HG03342 (cell line): ENCODE measurements around the gene MAML2.
"Not testable (repeated sequence)": the region's sequence is repeated elsewhere in the genome, so short reads cannot be mapped to it uniquely, and the experiment has no call there.

Experiments used
- ATAC-seq: cut with Tn5 transposase; IDR thresholded peaks from one replicate; pipeline ENCODE4 v1.9.1; 2021; ENCODE audit warnings: mild to moderate bottlenecking, moderate library complexity; ENCODE audit not compliant: unreplicated experiment

MAML2 gene

GRCh38 chr11:96193745-96194443 is 149.1 kb downstream of the MAML2 start:
- ATAC-seq, result no peak

- ATAC-seq, result no peak
These were observed 151.2 kb downstream of the MAML2 start for GRCh38 chr11:96191752-96192151.

GRCh38 chr11:96189351-96189750 is 153.6 kb downstream of the MAML2 start:
- peak; percentile 39 for ATAC-seq

GRCh38 chr11:96188243-96189006 is 154.6 kb downstream of the MAML2 start:
- no peak for ATAC-seq

- ATAC-seq, result no peak
These were observed 155.2 kb downstream of the MAML2 start for GRCh38 chr11:96187822-96188221.

- ATAC-seq, result no peak
These were observed 156.2 kb downstream of the MAML2 start for GRCh38 chr11:96186806-96187205.

GRCh38 chr11:96185220-96185768 is 157.7 kb downstream of the MAML2 start:
- ATAC-seq, result peak; percentile 68

GRCh38 chr11:96180937-96181336 is 162.1 kb downstream of the MAML2 start:
- ATAC-seq, result not testable (repeated sequence)

- ATAC-seq, result peak; percentile 35
These were observed 162.7 kb downstream of the MAML2 start for GRCh38 chr11:96180341-96180740.

- ATAC-seq, result peak; percentile 43
These were observed 163.1 kb downstream of the MAML2 start for GRCh38 chr11:96179905-96180304.

- ATAC-seq, result no peak
These were observed 164.1 kb downstream of the MAML2 start for GRCh38 chr11:96178887-96179279.

- ATAC-seq, result no peak
These were observed 164.7 kb downstream of the MAML2 start for GRCh38 chr11:96178049-96178886.

GRCh38 chr11:96177146-96177545 is 165.8 kb downstream of the MAML2 start:
- no peak for ATAC-seq

- no peak for ATAC-seq
These were observed 169.1 kb downstream of the MAML2 start for GRCh38 chr11:96173906-96174305.

GRCh38 chr11:96173422-96173821 is 169.6 kb downstream of the MAML2 start:
- no peak for ATAC-seq

- ATAC-seq, result no peak
These were observed 170.4 kb downstream of the MAML2 start for GRCh38 chr11:96172604-96173003.

GRCh38 chr11:96169250-96169649 is 173.7 kb downstream of the MAML2 start:
- no peak for ATAC-seq

- ATAC-seq, result no peak
These were observed 174.4 kb downstream of the MAML2 start for GRCh38 chr11:96168623-96169022.

GRCh38 chr11:96167787-96168186 is 175.2 kb downstream of the MAML2 start:
- ATAC-seq, result no peak

- no peak for ATAC-seq
These were observed 175.7 kb downstream of the MAML2 start for GRCh38 chr11:96167203-96167758.
